Liver (tissue), 9 donors: Measurements from ENCODE around the gene ITGA5. TPM values are rescaled to one million over a fixed set of nuclear protein-coding genes. Genes with fewer than 3 reads are reported as not detected.

ENCODE experiments used
- DNase-seq: peaks from one replicate; pipeline ENCODE4 v3.0.0-alpha.2; 2017; ENCODE audit warnings: low spot score
- H3K27ac ChIP-seq, 2 donors: one replicate each; pipeline ENCODE4 v1.7.0; 2013; ENCODE audit warnings: inconsistent platforms in 2 of 2, low read length in 2 of 2, control low read depth in 1 of 2, low read depth in 1 of 2, mild to moderate bottlenecking in 1 of 2
- H3K27me3 ChIP-seq, 4 donors: one replicate each; pipeline versions ENCODE4 v1.6.1 to v1.7.0; 2013; ENCODE audit warnings: low read length in 3 of 4, inconsistent platforms in 1 of 4, mild to moderate bottlenecking in 1 of 4, moderate library complexity in 1 of 4; ENCODE audit not compliant: control insufficient read depth in 4 of 4, insufficient read depth in 4 of 4
- H3K36me3 ChIP-seq, 4 donors: one replicate each; pipeline versions ENCODE4 v1.6.1 to v1.7.0; 2013; ENCODE audit warnings: low read length in 3 of 4, mild to moderate bottlenecking in 3 of 4, low read depth in 1 of 4, moderate library complexity in 1 of 4; ENCODE audit not compliant: control insufficient read depth in 4 of 4, insufficient read depth in 3 of 4
- H3K4me1 ChIP-seq, 4 donors: one replicate each; pipeline versions ENCODE4 v1.6.1 to v1.7.0; 2013; ENCODE audit warnings: low read length in 3 of 4, mild to moderate bottlenecking in 3 of 4, moderate library complexity in 1 of 4; ENCODE audit not compliant: control insufficient read depth in 4 of 4, insufficient read depth in 4 of 4
- H3K4me3 ChIP-seq, 3 donors: one replicate each; pipeline versions ENCODE4 v1.6.1 to v1.7.0; 2013; ENCODE audit warnings: low read length in 3 of 3, control low read depth in 1 of 3, low read depth in 1 of 3, mild to moderate bottlenecking in 1 of 3
- H3K9ac ChIP-seq, 2 donors: one replicate each; pipeline ENCODE4 v1.7.0; 2013; ENCODE audit warnings: low read length in 2 of 2, mild to moderate bottlenecking in 2 of 2, moderate library complexity in 2 of 2, control low read depth in 1 of 2, low read depth in 1 of 2
- H3K9me3 ChIP-seq, 4 donors: one replicate each; pipeline versions ENCODE4 v1.6.1 to v1.7.0; 2013; ENCODE audit warnings: low read length in 3 of 4; ENCODE audit not compliant: control insufficient read depth in 4 of 4
- EGR1 ChIP-seq, 2 donors: IDR thresholded peaks; 2 replicates each; pipeline ENCODE4 v1.6.1; 2016 to 2018; ENCODE audit warnings: antibody characterized with exemption in 2 of 2, low read depth in 2 of 2
- FOXA1 ChIP-seq: IDR thresholded peaks from 2 replicates; pipeline ENCODE4 v1.6.1; 2016; ENCODE audit warnings: antibody characterized with exemption
- FOXA2 ChIP-seq: IDR thresholded peaks from 2 replicates; pipeline ENCODE4 v1.6.1; 2016; ENCODE audit warnings: antibody characterized with exemption
- GABPA ChIP-seq, 2 donors: IDR thresholded peaks in 1 of 2; conservative IDR thresholded peaks in 1 of 2; 2 replicates each; pipeline ENCODE4 v1.6.1; 2016; ENCODE audit warnings: antibody characterized with exemption in 2 of 2, mild to moderate bottlenecking in 1 of 2, moderate library complexity in 1 of 2
- HNF4A ChIP-seq, 2 donors: conservative IDR thresholded peaks; 2 replicates each; pipeline ENCODE4 v1.6.1; 2016; ENCODE audit warnings: antibody characterized with exemption in 2 of 2, mild to moderate bottlenecking in 2 of 2
- HNF4G ChIP-seq: IDR thresholded peaks from 2 replicates; pipeline ENCODE4 v1.6.1; 2016; ENCODE audit warnings: antibody characterized with exemption
- JUND ChIP-seq, 2 donors: IDR thresholded peaks; 2 replicates each; pipeline ENCODE4 v1.6.1; 2016; ENCODE audit warnings: antibody characterized with exemption in 2 of 2
- NR2F2 ChIP-seq: IDR thresholded peaks from 2 replicates; pipeline ENCODE4 v1.6.1; 2016; ENCODE audit warnings: antibody characterized with exemption
- RAD21 ChIP-seq, 2 donors: IDR thresholded peaks; 2 replicates each; pipeline ENCODE4 v1.6.1; 2016; ENCODE audit warnings: antibody characterized with exemption in 2 of 2, mild to moderate bottlenecking in 2 of 2
- RXRA ChIP-seq, 2 donors: IDR thresholded peaks; 2 replicates each; pipeline ENCODE4 v1.6.1; 2017 to 2018; ENCODE audit warnings: antibody characterized with exemption in 2 of 2, mild to moderate bottlenecking in 1 of 2
- SP1 ChIP-seq: IDR thresholded peaks from 2 replicates; pipeline ENCODE4 v1.6.1; 2018; ENCODE audit warnings: antibody characterized with exemption, mild to moderate bottlenecking
- TAF1 ChIP-seq: conservative IDR thresholded peaks from 2 replicates; pipeline ENCODE4 v1.6.1; 2016; ENCODE audit warnings: antibody characterized with exemption, mild to moderate bottlenecking
- YY1 ChIP-seq: IDR thresholded peaks from 2 replicates; pipeline ENCODE4 v1.6.1; 2016; ENCODE audit warnings: antibody characterized with exemption, mild to moderate bottlenecking
- WGBS: extraction: QIAGEN DNeasy Blood & Tissue Kit; methylation state at CpG from one replicate; pipeline ENCODE4 v1.1.7; 2013; 5-methylcytosine and 5-hydroxymethylcytosine counted together
- polyA plus RNA-seq, 2 donors: library from polyadenylated mRNA; stranded (reverse) in 1 of 2; unstranded in 1 of 2; fragments of 200-250 nt in 1 of 2; fragments of >200 nt in 1 of 2; fragmentation: Nextera tagmentation in 1 of 2; extraction: Ambion mirVana in 1 of 2; gene quantifications; one replicate each; pipeline versions ENCODE4 v1.2.1 to v1.2.3, GENCODE V29; 2013 to 2015
- total RNA-seq, 2 donors: library from RNA; depleted of rRNA; stranded (reverse); fragments of >200 nt; gene quantifications; one replicate each; pipeline ENCODE4 v1.2.3, GENCODE V29; 2014
- TF ChIP-seq, protein P1 (sequence below): fragments of 150-350 bp; IDR thresholded peaks from 2 replicates; pipeline ENCODE4 v1.5.1; 2017; ENCODE audit warnings: improper control_type of control experiment, low read depth, low read length; ENCODE audit not compliant: missing input control
- TF ChIP-seq, protein P2 (sequence below): IDR thresholded peaks from 2 replicates; pipeline ENCODE4 v1.6.1; 2016; ENCODE audit warnings: antibody characterized with exemption
- TF ChIP-seq, protein P3 (sequence below): IDR thresholded peaks from 2 replicates; pipeline ENCODE4 v1.6.1; 2016; ENCODE audit warnings: antibody characterized with exemption
- donor health status: healthy.
- donor health status: healthy.
- donor health status: healthy.
- donor health status: healthy.
- donor health status: healthy.

Gene ITGA5
- total and polyA plus RNA-seq, 4 donors = 26.6 to 60.7 (median 39.6) TPM

DNA sequence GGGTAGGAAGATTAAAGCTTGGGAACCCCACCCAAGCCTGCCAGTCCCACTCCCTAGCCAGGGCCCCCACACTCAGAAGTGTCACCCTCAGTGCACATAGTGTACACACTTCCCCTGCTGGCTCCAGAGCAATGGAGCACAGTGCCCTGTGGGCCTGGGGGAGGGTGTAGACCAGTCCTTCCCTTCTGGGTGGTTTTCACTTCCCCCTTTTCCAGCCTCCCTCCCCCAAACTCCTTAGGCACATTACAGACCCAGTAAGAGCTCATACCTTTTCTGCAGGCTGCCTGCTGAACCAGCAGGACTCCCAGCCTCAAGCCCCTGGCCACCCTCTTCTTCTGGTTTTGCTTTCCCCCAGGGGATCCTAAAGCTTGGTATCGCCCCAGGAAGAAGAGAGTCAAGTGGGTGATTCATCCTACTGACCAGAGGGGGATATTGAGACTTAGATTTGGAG lies 34.5 kb downstream of the ITGA5 start, which contains the start of gene ZNF385A (continued):
- TF ChIP-seq, protein P1, sequence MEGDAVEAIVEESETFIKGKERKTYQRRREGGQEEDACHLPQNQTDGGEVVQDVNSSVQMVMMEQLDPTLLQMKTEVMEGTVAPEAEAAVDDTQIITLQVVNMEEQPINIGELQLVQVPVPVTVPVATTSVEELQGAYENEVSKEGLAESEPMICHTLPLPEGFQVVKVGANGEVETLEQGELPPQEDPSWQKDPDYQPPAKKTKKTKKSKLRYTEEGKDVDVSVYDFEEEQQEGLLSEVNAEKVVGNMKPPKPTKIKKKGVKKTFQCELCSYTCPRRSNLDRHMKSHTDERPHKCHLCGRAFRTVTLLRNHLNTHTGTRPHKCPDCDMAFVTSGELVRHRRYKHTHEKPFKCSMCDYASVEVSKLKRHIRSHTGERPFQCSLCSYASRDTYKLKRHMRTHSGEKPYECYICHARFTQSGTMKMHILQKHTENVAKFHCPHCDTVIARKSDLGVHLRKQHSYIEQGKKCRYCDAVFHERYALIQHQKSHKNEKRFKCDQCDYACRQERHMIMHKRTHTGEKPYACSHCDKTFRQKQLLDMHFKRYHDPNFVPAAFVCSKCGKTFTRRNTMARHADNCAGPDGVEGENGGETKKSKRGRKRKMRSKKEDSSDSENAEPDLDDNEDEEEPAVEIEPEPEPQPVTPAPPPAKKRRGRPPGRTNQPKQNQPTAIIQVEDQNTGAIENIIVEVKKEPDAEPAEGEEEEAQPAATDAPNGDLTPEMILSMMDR = no peak
- TF ChIP-seq, protein P2, sequence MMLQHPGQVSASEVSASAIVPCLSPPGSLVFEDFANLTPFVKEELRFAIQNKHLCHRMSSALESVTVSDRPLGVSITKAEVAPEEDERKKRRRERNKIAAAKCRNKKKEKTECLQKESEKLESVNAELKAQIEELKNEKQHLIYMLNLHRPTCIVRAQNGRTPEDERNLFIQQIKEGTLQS = no peak
- no peak for TF ChIP-seq SP1
- TF ChIP-seq RAD21 (IDR thresholded peaks at IDR 0.05) = no peak
- no peak for TF ChIP-seq FOXA2
- no peak for TF ChIP-seq EGR1 (IDR thresholded peaks at IDR 0.05; ENCODE audit: low read depth in 2 of 2)
- no peak for TF ChIP-seq NR2F2

DNA sequence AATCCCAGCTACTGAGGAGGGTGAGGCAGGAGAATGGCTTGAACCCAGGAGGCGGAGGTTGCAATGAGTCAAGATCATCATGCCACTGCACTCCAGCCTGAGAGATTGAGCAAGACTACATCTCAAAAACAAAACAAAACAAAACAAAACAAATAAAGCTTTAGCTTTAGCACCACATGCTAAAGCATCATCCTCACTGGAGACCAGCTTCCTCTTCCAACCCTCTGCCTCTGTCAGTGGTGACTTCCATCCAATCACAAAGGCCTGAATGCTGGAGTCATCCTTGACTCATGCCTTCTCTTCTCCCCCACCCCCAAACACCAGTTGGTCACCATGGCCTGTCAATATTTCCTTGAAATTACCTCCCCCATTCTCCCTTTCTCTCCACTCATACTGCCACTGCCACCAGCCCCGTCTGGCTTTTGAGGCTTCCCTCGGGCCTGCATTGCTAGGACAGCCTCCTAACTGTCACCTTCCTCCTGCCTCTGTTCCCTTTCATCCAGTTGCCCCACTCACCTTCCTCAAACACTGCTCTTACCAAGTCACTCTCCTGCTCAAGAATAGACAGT lies 35.9 kb downstream of the ITGA5 start:
- no peaks in the 10 kb centered on the region for H3K36me3 ChIP-seq
- DNase-seq = no peak
- H3K9ac ChIP-seq = no peak overlapping the region
- 92% methylated on average over 3 of the region's 3 CpGs for WGBS
- H3K27me3 ChIP-seq = no peaks in the 10 kb centered on the region
- H3K4me1 ChIP-seq = peaks cover 5 to 11% (median 7%) of the 10 kb centered on the region in 4 donors
- peak overlapping the region in 1 of 2 donors; percentile 16 for H3K27ac ChIP-seq
- H3K4me3 ChIP-seq = no peak overlapping the region
- H3K9me3 ChIP-seq = no peaks in the 10 kb centered on the region
- TF ChIP-seq RXRA (IDR thresholded peaks at IDR 0.05) = no peak
- no peak for TF ChIP-seq YY1
- no peak for TF ChIP-seq JUND (IDR thresholded peaks at IDR 0.05)

DNA sequence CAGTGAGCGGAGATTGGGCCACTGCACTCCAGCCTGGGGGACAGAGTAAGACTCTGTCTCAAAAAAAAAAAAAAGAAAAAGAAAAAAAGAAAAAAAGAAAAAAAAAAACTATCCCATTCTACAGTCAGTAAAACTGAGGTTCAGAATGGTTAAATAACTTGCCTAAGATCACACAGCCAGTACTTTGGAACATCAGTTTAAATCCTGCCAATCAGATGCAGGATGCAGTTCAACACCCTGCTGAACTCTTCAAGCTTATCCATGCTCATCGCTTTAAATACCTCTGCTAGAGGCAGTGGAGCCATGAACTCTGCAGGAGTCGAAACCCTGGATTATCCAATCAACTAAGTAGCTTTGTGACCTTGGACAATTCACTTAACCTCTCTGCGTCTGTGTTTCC lies 37.9 kb downstream of the ITGA5 start:
- TF ChIP-seq JUND (IDR thresholded peaks at IDR 0.05) (no peak), HNF4A (conservative IDR thresholded peaks at IDR 0.05) (no peak)
- 96% methylated on average over 4 of the region's 4 CpGs for WGBS

DNA sequence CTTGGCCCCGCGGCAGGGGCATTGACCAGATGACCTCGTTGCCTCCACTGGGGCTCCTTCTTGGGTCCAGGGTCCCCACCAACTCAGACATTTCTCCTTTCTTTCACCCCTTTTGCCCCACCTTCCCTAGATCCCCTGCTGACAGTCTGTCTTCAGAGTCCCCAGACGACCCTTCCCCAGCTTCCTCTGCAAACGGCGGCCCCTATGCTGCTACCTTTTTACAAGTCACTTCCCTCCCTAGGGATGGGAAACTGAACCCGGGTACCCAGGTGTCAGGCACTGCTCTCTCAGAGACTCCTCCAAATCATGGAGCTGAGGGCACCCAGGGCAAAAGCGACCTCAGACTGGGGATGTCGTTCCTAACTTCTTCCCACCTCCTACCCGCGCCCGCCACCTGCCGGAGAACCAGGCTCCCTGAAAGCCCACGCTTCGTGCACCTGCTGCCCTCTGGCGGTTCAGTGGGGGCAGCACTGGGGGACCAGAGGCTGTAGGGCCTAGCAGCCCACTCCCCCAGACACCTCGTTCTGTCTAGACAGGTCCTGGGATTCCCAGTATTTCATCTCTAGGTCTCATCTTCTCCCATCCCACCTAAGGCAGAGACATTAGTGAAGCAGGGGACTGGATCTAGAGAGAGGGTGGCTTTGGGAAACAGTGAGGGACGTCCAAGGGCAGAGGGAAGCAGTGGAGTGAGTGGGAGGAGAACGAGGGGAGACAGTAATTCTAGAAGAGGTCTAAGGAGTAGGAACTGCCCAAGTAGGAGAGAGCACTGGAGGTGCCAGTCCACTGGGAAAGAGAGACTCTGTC lies 39.5 kb downstream of the ITGA5 start:
- peak; percentile 91 for DNase-seq
- 11% methylated on average over 19 of the region's 19 CpGs for WGBS
- Histone ChIP-seq H3K27ac (no peak overlapping the region), H3K9me3 (no peaks in the 10 kb centered on the region), H3K36me3 (peaks cover 0 to 3% (median 0%) of the 10 kb centered on the region in 4 donors), H3K27me3 (no peaks in the 10 kb centered on the region), H3K4me1 (peaks cover 5 to 11% (median 6%) of the 10 kb centered on the region in 4 donors), H3K9ac (no peak overlapping the region), H3K4me3 (peak overlapping the region; percentile 4 to 59 (median 49))
- no peak for TF ChIP-seq TAF1
- TF ChIP-seq, protein P2 = no peak
- TF ChIP-seq EGR1 (IDR thresholded peaks at IDR 0.05; ENCODE audit: low read depth in 2 of 2) = no peak
- TF ChIP-seq, protein P3, sequence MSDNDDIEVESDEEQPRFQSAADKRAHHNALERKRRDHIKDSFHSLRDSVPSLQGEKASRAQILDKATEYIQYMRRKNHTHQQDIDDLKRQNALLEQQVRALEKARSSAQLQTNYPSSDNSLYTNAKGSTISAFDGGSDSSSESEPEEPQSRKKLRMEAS = no peak
- TF ChIP-seq YY1 = peak; percentile 19
- peak; percentile 14 for TF ChIP-seq SP1
- TF ChIP-seq RXRA (IDR thresholded peaks at IDR 0.05) = peak; percentile 17 to 56
- TF ChIP-seq, protein P1 = peak; percentile 100
- TF ChIP-seq RAD21 (IDR thresholded peaks at IDR 0.05) = peak; percentile 90 to 96
- no peak for TF ChIP-seq FOXA2
- no peak for TF ChIP-seq JUND (IDR thresholded peaks at IDR 0.05)
- TF ChIP-seq FOXA1 = no peak
- TF ChIP-seq HNF4G = no peak
- TF ChIP-seq GABPA (IDR thresholded peaks at IDR 0.05 in 1 of 2, conservative IDR thresholded peaks at IDR 0.05 in 1 of 2) = no peak

More for the DNA sequence above, 37.9 kb downstream of the ITGA5 start:
- no peak overlapping the region for H3K9ac ChIP-seq
- H3K27ac ChIP-seq = no peak overlapping the region
- H3K27me3 ChIP-seq = no peaks in the 10 kb centered on the region
- H3K9me3 ChIP-seq = no peaks in the 10 kb centered on the region
- no peak overlapping the region for H3K4me3 ChIP-seq
- H3K36me3 ChIP-seq = no peaks in the 10 kb centered on the region
- no peak for DNase-seq
- peaks cover 5 to 11% (median 7%) of the 10 kb centered on the region in 4 donors for H3K4me1 ChIP-seq
